Forelimb muscle (tissue), 1 donor: Measurements from ENCODE around the gene SH3RF3. TPM values are rescaled to one million over a fixed set of nuclear protein-coding genes. Genes with fewer than 3 reads are reported as not detected.
A peak's percentile ranks its signal among the peaks of the same experiment; 100 is the strongest.

Experiments
- DNase-seq: peaks from one replicate; pipeline ENCODE4 v3.0.0-alpha.2; 2013; ENCODE audit warnings: low read depth
- polyA plus RNA-seq: library from polyadenylated mRNA; unstranded; fragments of 120-200 nt; gene quantifications from one replicate; pipeline ENCODE4 v1.2.1, GENCODE V29; 2013; ENCODE audit not compliant: insufficient read length

SH3RF3 gene
- polyA plus RNA-seq, 1 donor: 3.9 TPM

DNA sequence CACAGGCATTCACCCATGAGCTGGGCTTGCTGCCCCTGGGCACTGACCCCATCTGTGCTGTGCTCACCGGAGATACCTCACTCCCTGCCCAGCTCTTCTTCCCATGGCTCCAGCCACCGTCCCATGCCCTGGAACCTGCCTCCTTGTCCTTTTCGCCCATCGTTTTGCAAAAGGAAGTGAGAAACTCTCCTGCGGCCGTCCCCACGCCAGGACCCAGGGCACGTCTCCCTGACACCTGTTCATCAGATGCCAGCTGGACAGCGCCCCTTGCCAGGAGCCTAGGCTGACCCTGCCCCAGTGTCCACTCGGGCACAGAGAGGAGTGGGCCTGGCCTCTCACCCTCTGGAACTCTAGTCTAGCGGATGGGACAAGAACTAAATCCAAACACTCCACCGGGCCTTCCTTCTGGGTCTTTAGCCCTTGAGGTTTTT, 246.1 kb downstream of the SH3RF3 start:
- no peak for DNase-seq

DNA sequence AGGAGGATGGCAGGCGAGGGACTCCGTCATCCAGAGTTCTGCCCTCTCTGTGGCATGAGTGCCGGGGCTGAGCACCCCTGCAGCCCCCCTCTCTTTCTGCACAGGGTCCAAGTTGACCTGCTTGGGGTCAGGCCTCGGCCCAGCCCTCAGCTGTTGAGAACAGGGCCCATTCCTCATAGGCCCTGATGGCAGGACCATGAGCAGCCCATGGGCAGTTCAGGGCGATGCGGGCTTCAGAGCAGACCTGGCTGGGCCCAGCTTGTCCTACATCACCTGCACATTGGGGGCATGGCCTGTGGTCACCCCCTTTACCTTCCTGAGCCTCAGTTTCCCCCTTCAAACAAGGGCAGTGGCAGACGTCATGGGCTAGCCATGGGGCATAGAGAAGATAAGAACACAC, 246.7 kb downstream of the SH3RF3 start:
- no peak for DNase-seq

DNA sequence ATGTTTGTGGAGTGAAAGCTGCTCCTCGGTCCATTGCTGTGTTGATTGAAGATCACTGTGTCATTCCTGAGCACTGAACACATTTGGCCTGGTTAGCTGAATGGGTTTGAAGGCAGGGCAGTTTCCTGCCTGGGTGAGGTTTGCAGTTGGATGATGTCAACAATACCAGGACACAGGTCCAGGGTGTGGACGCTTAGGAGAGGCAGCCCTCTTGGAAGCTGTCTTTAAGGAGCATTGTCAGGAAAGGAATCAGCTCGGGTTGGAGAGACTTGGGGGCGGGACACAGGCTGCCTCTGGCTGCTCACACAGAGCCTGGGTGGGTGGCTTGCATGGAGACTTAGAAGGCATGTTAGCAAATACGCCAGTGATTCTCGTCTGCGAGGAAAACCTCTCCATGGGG, 247.1 kb downstream of the SH3RF3 start:
- DNase-seq: no peak

DNA sequence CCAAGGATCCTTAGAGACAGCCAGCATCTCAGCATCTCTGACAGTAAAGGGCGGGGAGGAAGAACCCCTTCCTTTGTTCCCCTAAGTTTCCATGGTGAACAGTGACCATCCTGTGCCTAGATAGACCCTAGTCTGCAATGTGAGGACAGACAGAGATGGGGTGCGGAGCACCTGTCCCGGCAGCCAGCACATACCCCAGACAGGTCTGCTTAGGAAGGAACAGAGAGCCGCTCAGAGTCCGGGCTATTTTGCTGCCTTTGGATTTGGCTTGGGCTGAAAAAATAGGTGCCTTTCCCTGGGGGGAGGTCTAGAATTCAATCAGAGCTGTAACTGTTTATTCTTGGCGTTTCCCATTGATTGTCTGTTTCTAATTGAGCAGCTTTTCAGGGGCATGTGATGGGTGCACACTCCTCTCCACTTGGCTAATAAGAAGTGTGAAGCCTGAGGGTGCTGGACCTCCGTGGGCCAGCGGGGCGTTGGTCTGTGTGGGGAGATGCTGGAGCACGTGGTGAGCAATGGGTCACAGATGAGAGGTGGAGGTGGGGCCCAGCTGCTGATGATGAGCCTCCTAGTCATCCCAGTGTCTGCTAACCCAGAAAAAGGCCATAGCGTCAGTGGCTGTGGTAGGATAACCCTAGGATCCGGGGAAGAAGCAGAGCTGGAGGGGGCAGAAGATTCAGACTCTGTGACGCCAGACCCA, 247.9 kb downstream of the SH3RF3 start:
- DNase-seq: no peak

DNA sequence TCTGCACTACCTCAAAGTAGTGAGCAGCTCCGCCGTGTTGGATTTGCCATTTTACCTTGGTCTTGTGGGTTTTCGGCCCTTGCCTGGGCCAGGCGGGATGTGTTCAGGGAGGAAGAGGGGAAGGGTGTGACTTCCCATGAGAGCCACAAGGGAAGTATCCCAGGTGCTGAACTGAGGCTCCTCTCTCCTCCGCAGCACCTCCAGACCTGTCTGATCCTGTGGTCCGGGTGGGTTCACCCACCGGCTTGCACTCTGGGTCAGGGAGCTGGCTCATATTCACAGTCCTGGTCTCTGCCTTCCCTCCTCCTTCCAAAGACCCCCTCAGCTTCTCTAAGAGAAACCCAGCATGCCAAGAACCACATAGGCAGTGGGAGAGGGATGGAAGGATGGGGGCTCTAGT, 249.0 kb downstream of the SH3RF3 start:
- DNase-seq: no peak

- no peak for DNase-seq
These were observed 249.7 kb downstream of the SH3RF3 start for GRCh38 chr2:109378682-109379081.

DNA sequence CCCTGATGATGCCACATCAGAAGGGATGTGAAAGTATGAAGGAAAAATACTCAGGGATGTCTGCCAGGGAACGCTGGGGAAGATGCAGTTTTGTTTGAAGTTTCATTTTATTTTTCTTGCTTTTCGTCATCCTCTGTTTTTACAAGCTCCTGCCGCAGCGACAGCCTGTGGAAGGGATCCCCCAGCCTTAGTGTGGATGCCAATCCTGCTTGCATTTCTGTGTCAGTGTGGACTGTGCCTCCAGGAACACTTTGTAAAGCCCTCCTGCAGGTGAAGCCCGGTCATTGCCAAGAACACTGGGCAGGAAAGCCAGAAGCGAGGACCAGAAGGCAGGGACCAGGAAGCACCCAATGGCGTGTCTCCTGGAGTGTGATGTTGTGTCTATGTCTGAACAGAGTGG, 250.5 kb downstream of the SH3RF3 start:
- DNase-seq: no peak

DNA sequence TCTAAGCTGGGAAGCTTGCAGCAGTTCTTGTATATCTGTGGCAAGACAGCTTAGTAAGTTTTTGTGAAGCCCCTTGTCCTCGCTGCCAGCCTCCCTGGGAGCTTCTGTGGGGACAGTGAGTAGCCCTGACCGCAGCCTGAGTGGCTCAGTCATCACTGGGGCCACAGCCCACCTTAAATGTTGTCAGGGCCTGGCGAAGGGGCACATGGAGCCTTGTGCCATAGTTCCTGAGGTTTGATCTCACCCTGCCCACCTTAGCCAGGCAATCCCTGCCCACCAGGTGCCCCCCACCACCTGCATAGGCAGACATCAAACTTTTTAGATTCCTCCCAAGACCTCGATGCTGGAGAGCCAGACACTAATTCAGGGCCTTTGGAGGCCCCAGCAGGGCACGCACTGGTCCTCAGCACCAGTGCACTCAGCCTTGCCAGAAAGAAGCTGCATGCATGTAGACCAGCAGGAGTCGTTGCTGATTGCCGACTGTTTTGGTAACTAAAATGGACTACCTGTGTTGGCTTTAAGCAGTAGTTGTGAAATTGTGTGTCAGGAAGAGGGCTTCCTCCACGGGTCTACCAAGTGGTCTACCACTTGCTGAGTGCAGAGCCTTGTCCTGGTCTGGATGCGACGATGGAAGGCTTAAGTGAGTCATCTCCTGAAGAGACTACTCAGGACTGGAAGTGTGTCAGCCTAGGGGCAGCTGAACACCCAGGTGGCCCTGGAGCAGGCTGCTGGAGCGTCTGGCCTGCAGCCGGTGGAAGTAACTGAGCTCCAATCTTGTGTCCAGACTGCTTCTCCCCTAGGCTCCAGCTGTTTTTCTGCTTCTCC, 251.7 kb downstream of the SH3RF3 start:
- DNase-seq: no peak

- no peak for DNase-seq
These were observed 252.4 kb downstream of the SH3RF3 start for GRCh38 chr2:109381327-109381820.

DNA sequence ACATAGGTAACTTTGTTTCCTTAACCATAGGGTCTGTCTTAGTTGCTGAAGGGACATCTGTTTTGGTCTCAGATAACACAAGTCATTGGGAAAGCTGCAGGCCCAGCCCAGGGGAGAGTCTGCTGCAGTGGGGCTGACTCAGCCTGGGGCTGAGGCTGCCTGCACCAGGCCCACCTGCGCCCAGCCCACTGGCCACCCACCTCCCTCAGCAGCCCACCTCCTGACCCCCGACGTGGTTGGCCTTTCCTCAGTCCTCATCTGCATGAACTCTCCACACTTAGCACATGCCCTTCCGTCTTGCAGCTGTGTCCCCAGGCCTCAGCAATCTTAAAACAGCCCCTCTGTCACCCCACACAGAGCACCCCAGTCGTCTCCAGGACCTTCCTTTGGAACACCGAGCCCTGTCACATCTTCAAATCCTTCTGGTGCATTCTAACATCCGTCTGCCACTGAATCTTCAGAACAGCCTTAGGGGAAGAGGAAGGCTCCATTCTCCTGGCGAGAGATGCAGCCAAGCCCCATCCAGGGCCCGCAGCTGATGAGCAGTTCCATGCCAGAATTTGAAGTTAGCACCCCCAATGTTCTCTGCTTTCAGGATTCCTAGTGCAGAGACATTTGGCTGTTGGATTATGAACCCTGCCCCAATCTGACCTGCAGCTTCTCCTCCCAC, 253.4 kb downstream of the SH3RF3 start:
- DNase-seq: no peak

DNA sequence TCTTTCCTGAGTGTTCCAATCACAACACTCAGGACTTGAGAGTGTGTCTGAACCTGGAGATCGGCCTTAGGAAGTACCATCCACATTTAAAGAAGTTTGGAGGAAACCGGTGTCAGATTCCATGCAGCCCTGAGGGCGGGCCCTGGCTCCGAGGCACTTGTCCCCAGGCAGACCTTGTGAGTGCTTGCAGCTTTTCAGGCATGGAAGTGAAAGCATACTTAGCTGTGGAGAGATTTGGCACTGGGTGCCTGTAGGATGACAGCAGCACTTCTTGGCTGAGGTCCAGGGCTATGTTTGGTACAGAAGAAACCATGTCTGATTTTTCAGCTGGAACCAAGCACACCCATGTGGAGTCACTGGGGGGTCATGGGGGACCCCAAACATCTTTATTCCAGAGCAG, 253.9 kb downstream of the SH3RF3 start:
- peak; percentile 17 for DNase-seq

- DNase-seq: no peak
These were observed 254.7 kb downstream of the SH3RF3 start for GRCh38 chr2:109383505-109384307.

- DNase-seq: no peak
These were observed 255.6 kb downstream of the SH3RF3 start for GRCh38 chr2:109384308-109385271.

GRCh38 chr2:109385506-109385905, 256.5 kb downstream of the SH3RF3 start:
- DNase-seq: no peak

- no peak for DNase-seq
These were observed 257.1 kb downstream of the SH3RF3 start for GRCh38 chr2:109386004-109386695.

GRCh38 chr2:109387221-109387735, 258.3 kb downstream of the SH3RF3 start:
- DNase-seq: no peak

DNA sequence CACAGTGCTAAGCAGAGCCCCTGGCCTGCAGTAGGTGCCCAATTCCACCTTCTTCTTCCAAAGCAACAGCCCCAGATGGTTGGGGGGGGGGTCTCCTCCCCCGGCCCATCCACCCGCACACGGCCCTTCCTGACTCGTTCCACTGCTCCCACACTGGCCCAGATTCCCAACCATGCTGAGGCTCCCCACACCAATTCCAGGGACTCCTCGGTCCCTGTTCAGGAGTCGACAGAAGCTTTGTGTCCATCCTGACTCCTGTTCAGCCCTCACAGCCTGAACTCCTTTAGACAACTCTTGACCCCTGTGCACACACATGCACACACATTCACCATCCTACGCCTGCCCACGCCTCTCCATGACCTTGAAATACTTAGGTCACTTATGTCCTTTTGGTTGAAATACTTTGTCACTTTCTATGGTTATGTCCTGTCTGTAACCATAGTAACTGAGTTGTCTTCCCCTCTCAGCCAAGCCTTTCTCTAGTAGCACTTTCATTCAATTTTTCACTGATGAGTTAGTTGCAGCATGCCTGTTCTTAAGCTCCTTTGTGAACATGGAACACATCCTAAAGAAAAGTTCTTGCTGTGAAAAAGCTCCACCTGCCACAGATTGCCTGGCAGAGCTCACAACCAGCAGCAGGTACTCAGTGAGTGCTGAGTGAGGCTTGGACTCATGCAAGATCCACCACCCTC, 258.9 kb downstream of the SH3RF3 start:
- no peak for DNase-seq

- no peak for DNase-seq
These were observed 262.2 kb downstream of the SH3RF3 start for GRCh38 chr2:109391243-109391642.

DNA sequence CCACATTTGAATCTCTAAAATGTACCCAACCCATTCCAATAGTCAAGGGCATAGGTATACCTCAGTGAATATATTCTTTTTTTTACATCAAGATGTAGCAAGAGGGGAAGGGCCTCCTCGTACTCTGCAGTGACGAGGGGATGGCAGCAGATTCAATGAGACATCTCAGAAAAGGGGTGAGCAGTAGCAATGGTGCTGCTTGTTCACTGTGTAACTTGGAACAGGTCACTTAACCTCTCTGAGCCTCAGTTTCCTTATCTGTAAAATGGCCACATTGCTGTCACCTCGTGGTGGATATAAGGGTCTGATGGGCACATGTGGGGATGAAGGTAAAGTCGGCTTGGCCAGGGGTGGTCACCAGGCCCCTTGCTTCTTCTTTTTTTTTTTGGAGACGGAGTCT, 263.1 kb downstream of the SH3RF3 start:
- DNase-seq: no peak
